ENCODE measurements around the gene KIFC1.

DNA sequence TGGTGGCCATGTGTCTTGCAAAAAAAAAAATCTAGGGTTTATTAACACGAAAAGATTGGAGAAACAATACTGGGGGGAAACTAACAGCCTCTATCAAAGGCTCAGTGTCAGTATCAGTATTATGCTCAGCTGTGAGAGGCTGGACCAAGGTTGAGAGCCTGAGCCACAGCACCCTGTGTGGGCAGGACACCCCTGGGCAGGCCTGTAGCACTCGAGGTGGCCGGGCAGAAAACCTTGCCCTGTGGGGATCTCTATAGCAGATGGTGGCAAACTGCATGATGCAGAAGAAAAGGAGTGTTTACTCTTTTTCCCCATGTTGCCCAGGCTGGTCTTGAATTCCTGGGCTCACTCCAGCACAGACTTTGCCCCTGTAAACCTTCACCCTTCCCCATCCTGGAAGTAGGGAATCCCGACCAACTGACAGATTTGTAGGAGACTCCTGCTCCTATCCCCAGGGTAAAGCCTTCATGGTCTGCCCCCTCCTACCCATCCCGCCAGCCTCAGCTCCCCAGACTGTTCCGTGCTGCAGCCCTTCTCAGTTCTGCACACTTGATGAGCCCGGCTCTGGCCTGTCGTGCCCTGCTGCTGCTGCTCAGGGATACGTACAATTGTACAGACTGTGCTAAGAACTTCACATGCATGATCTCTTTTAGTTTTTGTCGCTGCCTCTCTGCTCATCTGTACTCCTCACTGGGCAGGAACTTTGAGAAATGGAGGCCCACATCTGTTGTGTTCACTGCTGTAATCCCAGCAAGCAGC is 8.0 kb upstream of the KIFC1 start:
- no peak for TF ChIP-seq POLR2A (IDR thresholded peaks at IDR 0.05)
- TF ChIP-seq, protein P1, sequence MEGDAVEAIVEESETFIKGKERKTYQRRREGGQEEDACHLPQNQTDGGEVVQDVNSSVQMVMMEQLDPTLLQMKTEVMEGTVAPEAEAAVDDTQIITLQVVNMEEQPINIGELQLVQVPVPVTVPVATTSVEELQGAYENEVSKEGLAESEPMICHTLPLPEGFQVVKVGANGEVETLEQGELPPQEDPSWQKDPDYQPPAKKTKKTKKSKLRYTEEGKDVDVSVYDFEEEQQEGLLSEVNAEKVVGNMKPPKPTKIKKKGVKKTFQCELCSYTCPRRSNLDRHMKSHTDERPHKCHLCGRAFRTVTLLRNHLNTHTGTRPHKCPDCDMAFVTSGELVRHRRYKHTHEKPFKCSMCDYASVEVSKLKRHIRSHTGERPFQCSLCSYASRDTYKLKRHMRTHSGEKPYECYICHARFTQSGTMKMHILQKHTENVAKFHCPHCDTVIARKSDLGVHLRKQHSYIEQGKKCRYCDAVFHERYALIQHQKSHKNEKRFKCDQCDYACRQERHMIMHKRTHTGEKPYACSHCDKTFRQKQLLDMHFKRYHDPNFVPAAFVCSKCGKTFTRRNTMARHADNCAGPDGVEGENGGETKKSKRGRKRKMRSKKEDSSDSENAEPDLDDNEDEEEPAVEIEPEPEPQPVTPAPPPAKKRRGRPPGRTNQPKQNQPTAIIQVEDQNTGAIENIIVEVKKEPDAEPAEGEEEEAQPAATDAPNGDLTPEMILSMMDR (IDR thresholded peaks at IDR 0.05): no peak

Measured in thyroid gland (tissue), 4 donors.